Prostate gland (tissue), 2 donors: ENCODE results near the gene GNPTAB. TPM values are rescaled to one million over a fixed set of nuclear protein-coding genes. Genes with fewer than 3 reads are reported as not detected.

Source experiments
- DNase-seq: peaks from one replicate; pipeline ENCODE4 v3.0.0-alpha.2; 2019; ENCODE audit warnings: low spot score
- H3K27ac ChIP-seq, 2 donors: fragments of 200-600 bp; sonication (generic); 2 replicates each; pipeline ENCODE4 v1.5.1; 2017 to 2019
- H3K27me3 ChIP-seq: fragments of 200-600 bp; sonication (generic); replicated peaks from 2 replicates; pipeline ENCODE4 v1.5.1; 2019; ENCODE audit not compliant: insufficient read depth
- H3K36me3 ChIP-seq, 2 donors: fragments of 200-600 bp; sonication (generic); 1 replicate in 1 of 2; 2 replicates in 1 of 2; pipeline versions ENCODE4 v1.5.1 to v1.8.1; 2017 to 2019
- H3K4me1 ChIP-seq: fragments of 200-600 bp; sonication (generic); replicated peaks from 2 replicates; pipeline ENCODE4 v1.5.1; 2019
- H3K4me3 ChIP-seq, 2 donors: fragments of 200-600 bp; sonication (generic); 2 replicates each; pipeline ENCODE4 v1.5.1; 2017 to 2019
- H3K9me3 ChIP-seq: fragments of 200-600 bp; sonication (generic); 2 replicates; pipeline ENCODE4 v1.5.1; 2017
- CTCF ChIP-seq, 4 experiments: fragments of 200-600 bp in 2 of 4; fragments of 450-650 bp in 2 of 4; sonication (generic) in 2 of 4; IDR thresholded peaks; 1 replicate in 3 of 4; 2 replicates in 1 of 4; pipeline ENCODE4 v1.5.1; 2016 to 2019; ENCODE audit warnings: antibody characterized with exemption in 4 of 4, mild to moderate bottlenecking in 2 of 4, moderate library complexity in 2 of 4
- POLR2A ChIP-seq: fragments of 450-650 bp; IDR thresholded peaks from one replicate; pipeline ENCODE4 v1.6.1; 2016; ENCODE audit warnings: antibody characterized with exemption, mild to moderate bottlenecking
- POLR2AphosphoS5 ChIP-seq: sonication (generic); formaldehyde crosslinking; IDR thresholded peaks from one replicate; pipeline ENCODE4 v1.6.1; 2017; ENCODE audit warnings: antibody characterized with exemption
- WGBS: methylation state at CpG from one replicate; pipeline ENCODE4 v1.1.5; 2018; 5-methylcytosine and 5-hydroxymethylcytosine counted together
- intact Hi-C: fragments of 100-400 bp; cut with DNase I; formaldehyde crosslinking; loops from one replicate; pipeline ENCODE4 v1.14.2; 2022
- total RNA-seq, 2 donors: library from RNA; depleted of rRNA; stranded (reverse); fragments of >200 nt; gene quantifications; one replicate each; pipeline ENCODE4 v1.1.0, GENCODE V29; 2016

The GNPTAB gene
- total RNA-seq, 2 donors from 2014 or later = 49.9 to 52.7 TPM

DNA sequence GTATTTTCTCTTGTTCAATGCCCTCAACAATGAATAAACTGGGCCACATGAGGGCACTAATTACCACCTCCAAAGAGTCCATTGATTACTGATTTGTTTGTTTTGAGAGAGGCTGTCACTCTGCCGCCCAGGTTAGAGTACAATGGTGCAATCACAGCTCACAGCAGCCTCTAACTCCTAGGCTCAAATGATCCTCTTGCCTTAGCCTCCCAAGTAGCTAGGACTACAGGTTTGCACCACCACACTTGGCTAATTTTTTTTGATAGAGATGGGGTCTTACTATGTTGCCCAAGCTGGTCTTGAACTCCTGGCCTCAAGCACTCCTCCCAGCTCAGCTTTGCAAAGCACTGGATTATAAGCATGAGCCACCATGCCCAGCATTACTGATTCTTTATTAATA lies 63.2 kb downstream of the GNPTAB start:
- Histone ChIP-seq H3K27me3 (no peaks in the 10 kb centered on the region), H3K36me3 (no peaks in the 10 kb centered on the region)
- WGBS = 90% methylated on average over 1 of the region's 1 CpG

GRCh38 chr12:101764051-101764792 lies 66.5 kb downstream of the GNPTAB start:
- H3K36me3 ChIP-seq = no peaks in the 10 kb centered on the region
- TF ChIP-seq CTCF (IDR thresholded peaks at IDR 0.05) (no peak), POLR2A (no peak), POLR2AphosphoS5 (peak; percentile 65)
- DNase-seq = peak; percentile 69
- H3K4me1 ChIP-seq = peaks cover 3% of the 10 kb centered on the region
- H3K27ac ChIP-seq = peak overlapping the region; percentile 54 to 67
- H3K4me3 ChIP-seq = no peak overlapping the region
- WGBS = 13% methylated on average over 5 of the region's 5 CpGs
- H3K9me3 ChIP-seq = no peaks in the 10 kb centered on the region
- H3K27me3 ChIP-seq = no peaks in the 10 kb centered on the region
- intact Hi-C loops = loop anchor here (10.0 kb wide), 1 partner anchor 269 kb away; no protein-coding TSS in a partner anchor

More for the DNA sequence above, 63.2 kb downstream of the GNPTAB start:
- TF ChIP-seq POLR2AphosphoS5 (no peak), CTCF (IDR thresholded peaks at IDR 0.05) (no peak), POLR2A (no peak)
- intact Hi-C loops = loop anchor here (10.0 kb wide), 1 partner anchor 273 kb away; no protein-coding TSS in a partner anchor
- Histone ChIP-seq H3K9me3 (no peaks in the 10 kb centered on the region), H3K27ac (no peak overlapping the region), H3K4me3 (no peak overlapping the region), H3K4me1 (peaks cover 8% of the 10 kb centered on the region)
- DNase-seq = no peak

GRCh38 chr12:101763246-101763931 lies 67.4 kb downstream of the GNPTAB start:
- DNase-seq = no peak
- Histone ChIP-seq H3K9me3 (no peaks in the 10 kb centered on the region), H3K36me3 (no peaks in the 10 kb centered on the region), H3K27ac (peak overlapping the region; percentile 54 to 67), H3K27me3 (no peaks in the 10 kb centered on the region), H3K4me1 (peaks cover 3% of the 10 kb centered on the region), H3K4me3 (no peak overlapping the region)
- intact Hi-C loops = loop anchor here (10.0 kb wide), 1 partner anchor 269 kb away; no protein-coding TSS in a partner anchor
- WGBS = 77% methylated on average over 6 of the region's 6 CpGs
- no peak for TF ChIP-seq POLR2A
- no peak for TF ChIP-seq POLR2AphosphoS5
- TF ChIP-seq CTCF (IDR thresholded peaks at IDR 0.05) = no peak

- DNase-seq = no peak
- Histone ChIP-seq H3K9me3 (no peaks in the 10 kb centered on the region), H3K4me3 (no peak overlapping the region), H3K27me3 (no peaks in the 10 kb centered on the region), H3K36me3 (no peaks in the 10 kb centered on the region), H3K27ac (peak overlapping the region in 1 of 2 donors; percentile 21), H3K4me1 (peaks cover 3% of the 10 kb centered on the region)
- TF ChIP-seq POLR2A (no peak), POLR2AphosphoS5 (no peak), CTCF (IDR thresholded peaks at IDR 0.05) (no peak)
- 92% methylated on average over 4 of the region's 4 CpGs for WGBS
- intact Hi-C loops = loop anchor here (10.0 kb wide), 1 partner anchor 267 kb away; no protein-coding TSS in a partner anchor
Measured at GRCh38 chr12:101761781-101762180, 69.0 kb downstream of the GNPTAB start.
